ENCODE measurements around the gene ABI2.
A peak's percentile ranks its signal among the peaks of the same experiment; 100 is the strongest.
"Not testable (repeated sequence)": the region's sequence is repeated elsewhere in the genome, so short reads cannot be mapped to it uniquely, and the experiment has no call there.

The ABI2 gene

DNA sequence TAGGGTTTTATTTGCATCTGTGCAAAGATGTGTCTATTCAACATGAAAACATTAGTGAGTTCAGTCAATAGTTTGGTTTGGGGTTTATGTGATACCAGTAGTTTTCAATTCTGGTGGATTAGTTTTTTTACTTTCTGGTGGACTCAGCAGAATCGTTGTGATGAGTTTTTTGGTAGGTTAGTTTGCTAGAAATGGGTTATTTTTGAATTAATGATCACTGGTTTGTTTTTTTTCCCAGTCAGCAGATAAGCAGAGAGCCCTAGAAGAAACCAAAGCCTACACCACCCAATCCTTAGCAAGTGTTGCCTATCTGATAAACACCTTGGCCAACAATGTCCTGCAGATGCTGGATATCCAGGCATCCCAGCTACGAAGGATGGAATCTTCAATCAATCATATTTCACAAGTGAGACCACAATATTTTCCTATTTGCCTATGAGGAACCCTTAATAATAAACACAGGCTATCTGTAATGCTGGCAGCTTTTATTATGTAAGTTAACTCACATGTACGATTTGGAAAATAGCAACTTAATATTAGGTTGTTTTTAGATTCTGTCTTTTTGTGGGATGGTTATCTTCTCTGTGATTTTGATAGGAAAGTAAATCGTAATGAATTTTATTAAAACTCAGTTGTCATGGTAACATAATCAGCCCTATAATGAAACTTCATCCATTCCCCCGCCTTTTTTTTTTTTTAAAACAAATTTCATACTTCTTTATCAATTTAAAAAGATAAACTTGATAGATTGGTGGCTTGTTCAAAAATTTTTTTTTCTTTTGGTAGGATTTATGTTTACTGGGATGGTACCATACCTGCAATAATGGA is 38.7 kb downstream of the ABI2 start:
- DNase-seq (ENCODE audit: low read depth) = no peak
- TF ChIP-seq, protein P1, sequence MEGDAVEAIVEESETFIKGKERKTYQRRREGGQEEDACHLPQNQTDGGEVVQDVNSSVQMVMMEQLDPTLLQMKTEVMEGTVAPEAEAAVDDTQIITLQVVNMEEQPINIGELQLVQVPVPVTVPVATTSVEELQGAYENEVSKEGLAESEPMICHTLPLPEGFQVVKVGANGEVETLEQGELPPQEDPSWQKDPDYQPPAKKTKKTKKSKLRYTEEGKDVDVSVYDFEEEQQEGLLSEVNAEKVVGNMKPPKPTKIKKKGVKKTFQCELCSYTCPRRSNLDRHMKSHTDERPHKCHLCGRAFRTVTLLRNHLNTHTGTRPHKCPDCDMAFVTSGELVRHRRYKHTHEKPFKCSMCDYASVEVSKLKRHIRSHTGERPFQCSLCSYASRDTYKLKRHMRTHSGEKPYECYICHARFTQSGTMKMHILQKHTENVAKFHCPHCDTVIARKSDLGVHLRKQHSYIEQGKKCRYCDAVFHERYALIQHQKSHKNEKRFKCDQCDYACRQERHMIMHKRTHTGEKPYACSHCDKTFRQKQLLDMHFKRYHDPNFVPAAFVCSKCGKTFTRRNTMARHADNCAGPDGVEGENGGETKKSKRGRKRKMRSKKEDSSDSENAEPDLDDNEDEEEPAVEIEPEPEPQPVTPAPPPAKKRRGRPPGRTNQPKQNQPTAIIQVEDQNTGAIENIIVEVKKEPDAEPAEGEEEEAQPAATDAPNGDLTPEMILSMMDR (IDR thresholded peaks at IDR 0.05; ENCODE audit: low read length, missing control alignments) = no peak
- H3K4me3 ChIP-seq (replicated peaks; ENCODE audit: low read depth, low read length) = no peak overlapping the region

DNA sequence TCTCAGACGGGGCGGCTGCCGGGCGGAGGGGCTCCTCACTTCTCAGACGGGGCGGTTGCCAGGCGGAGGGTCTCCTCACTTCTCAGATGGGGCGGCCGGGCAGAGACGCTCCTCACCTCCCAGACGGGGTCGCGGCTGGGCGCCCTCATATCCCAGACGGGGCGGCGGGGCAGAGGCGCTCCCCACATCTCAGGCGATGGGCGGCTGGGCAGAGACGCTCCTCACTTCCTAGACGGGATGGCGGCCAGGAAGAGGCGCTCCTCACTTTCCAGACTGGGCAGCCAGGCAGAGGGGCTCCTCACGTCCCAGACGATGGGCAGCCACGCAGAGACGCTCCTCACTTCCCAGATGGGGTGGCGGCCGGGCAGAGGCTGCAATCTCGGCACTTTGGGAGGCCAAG is 44.5 kb downstream of the ABI2 start:
- not testable (repeated sequence) for DNase-seq (ENCODE audit: low read depth); H3K4me3 ChIP-seq (replicated peaks; ENCODE audit: low read depth, low read length)

DNA sequence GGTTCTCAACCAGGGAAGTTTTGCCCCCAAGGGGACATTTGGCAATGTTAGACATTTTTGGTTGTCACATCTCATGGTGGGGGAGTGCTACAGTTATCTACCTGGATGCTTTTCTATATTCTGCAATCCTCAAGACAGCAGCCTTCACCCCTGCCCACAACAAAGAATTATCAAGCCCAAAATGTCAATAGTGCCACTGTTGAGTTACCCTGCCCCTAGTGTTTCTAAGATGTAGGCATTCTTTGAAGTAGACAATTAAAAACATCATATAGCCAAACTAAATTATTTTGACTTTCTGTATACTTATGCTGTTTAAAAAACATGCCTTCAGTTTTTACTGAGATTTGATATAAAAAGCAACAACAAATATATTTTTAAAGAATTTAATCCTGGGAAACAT is 48.0 kb downstream of the ABI2 start:
- DNase-seq (ENCODE audit: low read depth) = no peak

DNA sequence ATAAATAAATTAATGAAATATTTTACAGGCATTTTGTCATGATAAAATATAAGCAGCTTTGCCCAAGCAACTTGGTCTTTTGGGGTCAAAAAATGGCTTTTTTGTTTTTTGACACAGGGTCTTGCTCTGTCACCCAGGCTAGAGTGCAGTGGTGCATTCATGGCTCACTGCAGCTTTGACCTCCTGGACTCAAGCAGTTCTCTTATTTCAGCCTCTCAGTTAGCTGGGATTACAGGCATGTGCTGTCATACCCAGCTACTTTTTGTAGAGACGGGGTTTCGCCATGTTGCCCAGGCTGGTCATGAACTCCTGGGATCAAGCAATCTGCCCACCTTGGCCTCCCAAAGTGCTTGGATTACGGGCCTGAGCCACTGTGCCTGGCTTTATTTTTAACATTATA is 51.0 kb downstream of the ABI2 start:
- TF ChIP-seq, protein P1 (IDR thresholded peaks at IDR 0.05; ENCODE audit: low read length, missing control alignments) = no peak

More for the DNA sequence above, 48.0 kb downstream of the ABI2 start:
- TF ChIP-seq, protein P1 (IDR thresholded peaks at IDR 0.05; ENCODE audit: low read length, missing control alignments) = peak; percentile 7
- no peak overlapping the region for H3K4me3 ChIP-seq (replicated peaks; ENCODE audit: low read depth, low read length)

DNA sequence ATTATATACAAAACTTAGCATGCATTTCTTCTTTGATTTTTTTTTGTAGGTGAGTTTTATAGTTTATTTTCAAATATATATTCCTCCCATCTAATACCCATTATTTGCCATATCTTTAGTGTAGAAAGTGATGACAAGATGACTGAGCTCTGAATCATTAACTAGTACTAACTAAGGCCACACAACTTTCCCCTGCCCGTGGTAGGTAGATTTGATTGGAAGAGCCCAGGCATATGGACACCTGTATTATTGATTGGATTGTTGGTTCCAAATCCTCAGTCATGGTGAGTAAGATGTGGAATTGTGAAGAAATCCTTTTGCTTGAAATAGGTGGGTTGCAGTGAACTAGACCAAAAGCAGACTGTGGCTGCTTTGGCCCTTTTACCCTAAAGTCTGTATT is 54.8 kb downstream of the ABI2 start:
- no peak for DNase-seq (ENCODE audit: low read depth)
- TF ChIP-seq, protein P1 (IDR thresholded peaks at IDR 0.05; ENCODE audit: low read length, missing control alignments) = no peak
- no peak overlapping the region for H3K4me3 ChIP-seq (replicated peaks; ENCODE audit: low read depth, low read length)

More for the DNA sequence above, 51.0 kb downstream of the ABI2 start:
- H3K4me3 ChIP-seq (replicated peaks; ENCODE audit: low read depth, low read length) = no peak overlapping the region
- no peak for DNase-seq (ENCODE audit: low read depth)

DNA sequence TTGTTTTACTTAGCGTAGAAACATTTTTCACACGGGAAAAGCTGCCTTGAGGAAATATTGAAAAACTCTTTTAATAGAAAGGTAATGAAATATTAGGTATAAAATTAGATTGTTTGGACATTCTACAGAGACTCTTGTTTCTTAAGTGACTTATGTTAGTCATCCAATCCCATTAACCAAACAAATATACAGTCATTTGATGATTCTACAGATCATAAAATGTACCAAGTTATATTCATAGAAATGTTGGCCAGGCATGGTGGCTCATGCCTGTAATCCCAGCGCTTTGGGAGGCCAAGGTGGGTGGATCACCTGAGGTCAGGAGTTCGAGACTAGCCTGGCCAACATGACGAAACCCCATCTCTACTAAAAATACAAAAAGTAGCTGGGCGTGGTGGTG is 60.0 kb downstream of the ABI2 start:
- DNase-seq (ENCODE audit: low read depth) = not testable (repeated sequence)

DNA sequence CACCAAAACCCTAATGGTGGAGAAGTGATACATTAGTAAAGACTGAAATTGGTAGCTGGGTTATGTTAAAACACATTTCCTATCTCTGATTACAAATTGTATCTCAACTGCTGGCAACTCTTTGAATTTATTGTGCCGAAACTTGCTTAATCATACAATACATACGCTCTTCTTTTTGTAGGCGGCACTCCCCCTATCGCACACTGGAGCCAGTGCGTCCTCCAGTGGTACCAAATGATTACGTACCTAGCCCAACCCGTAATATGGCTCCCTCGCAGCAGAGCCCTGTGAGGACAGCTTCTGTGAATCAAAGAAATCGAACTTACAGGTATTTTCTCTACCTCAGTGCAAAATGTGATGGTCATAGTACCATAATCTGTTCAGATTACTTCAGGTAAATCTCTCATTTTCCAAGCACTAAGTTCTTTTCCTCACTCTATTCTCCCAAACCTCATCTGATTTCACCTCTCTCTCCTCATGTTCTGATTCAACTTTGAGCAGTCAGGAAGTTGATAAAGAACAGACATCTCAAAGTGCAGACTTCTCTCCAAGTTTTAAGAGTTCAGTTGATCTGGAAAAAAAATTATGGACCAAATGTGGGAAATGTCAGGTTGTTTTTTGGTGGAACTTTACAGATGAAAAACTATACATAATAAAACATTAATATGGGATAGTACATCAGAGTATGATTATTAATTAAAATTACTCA is 66.5 kb downstream of the ABI2 start:
- DNase-seq (ENCODE audit: low read depth) = peak; percentile 20
- H3K4me3 ChIP-seq (replicated peaks; ENCODE audit: low read depth, low read length) = no peak overlapping the region
- TF ChIP-seq, protein P1 (IDR thresholded peaks at IDR 0.05; ENCODE audit: low read length, missing control alignments) = no peak

More for the DNA sequence above, 60.0 kb downstream of the ABI2 start:
- H3K4me3 ChIP-seq (replicated peaks; ENCODE audit: low read depth, low read length) = not testable (repeated sequence)

DNA sequence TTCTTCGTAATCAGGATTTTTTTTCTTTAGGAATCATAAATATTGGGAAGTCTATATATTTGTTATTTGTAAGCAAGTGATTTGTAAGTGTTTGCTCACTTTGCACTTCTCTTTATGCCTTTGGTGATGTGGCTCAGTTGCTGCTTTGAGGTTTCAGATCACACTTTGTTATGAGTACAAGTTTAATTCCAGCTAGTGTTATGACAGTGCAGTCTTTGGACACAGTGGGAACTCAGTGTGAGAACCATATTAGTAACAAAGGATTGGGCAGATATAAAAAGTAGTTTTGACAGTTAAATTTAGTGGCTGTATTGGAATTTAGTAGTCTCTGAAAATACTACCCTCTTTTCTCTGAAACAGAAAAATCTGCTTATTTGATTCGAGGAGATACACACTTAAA is 67.7 kb downstream of the ABI2 start:
- no peak overlapping the region for H3K4me3 ChIP-seq (replicated peaks; ENCODE audit: low read depth, low read length)
- TF ChIP-seq, protein P1 (IDR thresholded peaks at IDR 0.05; ENCODE audit: low read length, missing control alignments) = no peak
- DNase-seq (ENCODE audit: low read depth) = no peak

Measured in fibroblast of pulmonary artery (primary cell).